ENCODE data around the gene EARS2.
"Not testable (repeated sequence)": the region's sequence is repeated elsewhere in the genome, so short reads cannot be mapped to it uniquely, and the experiment has no call there.

EARS2 gene
- total RNA-seq, result 11.9 to 54.6 (median 34.8) reads per million in 17 experiments

DNA sequence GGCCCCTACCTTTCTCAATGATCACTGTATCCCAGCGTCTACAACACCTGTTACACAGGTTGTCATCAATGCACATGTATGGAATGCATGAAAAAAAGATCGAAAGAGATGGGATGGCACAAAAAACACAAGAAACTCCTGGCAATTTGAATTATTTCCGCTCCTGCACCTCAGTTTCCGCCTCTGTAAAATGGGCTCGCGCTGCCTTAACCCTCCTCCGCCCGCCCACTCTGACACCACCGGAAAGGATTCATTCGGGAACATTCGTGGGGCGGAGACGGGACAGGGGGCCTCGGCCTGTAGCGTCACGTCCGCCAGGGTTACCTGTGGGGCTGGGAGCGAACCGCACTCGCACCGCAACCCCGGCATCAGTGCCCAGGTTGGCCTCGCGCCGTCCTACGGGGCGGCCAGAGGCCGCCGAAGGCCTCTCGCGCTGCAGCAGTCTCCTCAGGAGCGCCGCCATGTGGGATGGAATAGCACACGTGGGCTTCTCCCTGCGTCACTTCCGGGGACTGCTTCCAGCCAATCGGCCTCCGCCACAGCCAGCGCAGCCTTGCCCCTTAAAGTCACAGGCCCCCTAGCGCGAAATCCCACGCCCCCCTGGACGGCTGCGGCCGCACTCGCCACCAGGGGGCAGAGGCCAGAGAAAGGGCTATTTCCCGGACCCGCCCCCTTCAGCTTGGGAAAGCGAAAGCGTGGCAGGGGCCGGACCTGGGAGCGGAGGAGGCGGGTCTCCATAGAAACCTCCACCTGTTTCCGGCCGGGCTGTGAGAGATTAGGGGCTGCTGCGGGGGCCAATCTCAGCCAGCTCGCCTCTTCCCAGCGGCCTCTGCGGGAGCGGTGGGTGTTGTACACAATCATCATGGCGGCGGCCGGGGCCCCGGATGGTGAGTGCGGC is at the start of gene EARS2, which contains the start of gene UBFD1:
TSS of gene EARS2 (minus strand) at position 470 of the 898 bp plus-strand sequence. CDS start at position 463, 7 bp downstream.
TSS of gene UBFD1 (plus strand) at position 847 of the 898 bp plus-strand sequence. CDS start at position 863, 16 bp downstream.
- DNase-seq, result peak; percentile 98 to 99 (median 99)

DNA sequence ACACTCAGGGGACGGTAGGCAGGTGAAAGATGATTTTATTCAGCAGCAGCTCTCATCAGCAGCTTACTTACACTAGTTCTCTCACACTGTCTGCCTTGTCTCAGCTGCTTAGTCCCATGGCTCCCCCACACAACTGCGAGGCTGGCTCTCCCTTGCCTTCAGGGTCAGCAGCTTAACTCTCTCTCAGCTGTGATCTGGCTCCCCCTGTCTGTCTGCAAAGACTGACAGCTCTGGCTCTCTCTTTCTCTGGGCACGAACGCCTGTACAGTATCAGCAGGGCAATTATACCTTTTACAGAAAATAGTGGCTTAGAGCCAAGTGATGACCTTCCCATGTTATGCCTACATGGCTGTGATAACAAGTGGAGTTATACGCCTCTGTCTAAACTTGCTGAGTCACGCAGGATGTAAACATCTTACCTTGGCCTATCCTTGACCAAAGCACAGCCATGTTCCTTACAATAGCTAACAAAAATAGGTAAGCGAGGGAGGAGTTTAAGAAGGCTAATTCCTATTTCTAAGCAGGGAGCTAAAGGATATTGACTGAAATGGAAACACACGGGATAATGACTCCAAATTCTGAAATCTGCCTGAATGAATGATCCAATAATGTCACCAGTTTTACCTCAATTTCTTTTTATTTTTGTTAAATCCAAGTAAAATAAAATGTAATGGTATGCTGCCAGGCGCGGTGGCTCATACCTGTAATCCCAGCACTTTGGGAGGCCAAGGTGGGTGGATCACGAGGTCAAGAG is 40.0 kb upstream of the EARS2 start:
- peak in 3 of 4 experiments; percentile 11 to 35 (median 29) for DNase-seq

- peak; percentile 95 to 97 (median 97) for DNase-seq
These were observed 39.0 kb upstream of the EARS2 start, which contains the start of gene NDUFAB1 for GRCh38 chr16:23595951-23596720. TSS of gene NDUFAB1 (minus strand) at chr16:23596316. CDS start at chr16:23596290, 26 bp downstream.

- peak in 3 of 4 experiments; percentile 8 to 15 (median 11) for DNase-seq
These were observed 38.2 kb upstream of the EARS2 start for GRCh38 chr16:23595246-23595950.

DNA sequence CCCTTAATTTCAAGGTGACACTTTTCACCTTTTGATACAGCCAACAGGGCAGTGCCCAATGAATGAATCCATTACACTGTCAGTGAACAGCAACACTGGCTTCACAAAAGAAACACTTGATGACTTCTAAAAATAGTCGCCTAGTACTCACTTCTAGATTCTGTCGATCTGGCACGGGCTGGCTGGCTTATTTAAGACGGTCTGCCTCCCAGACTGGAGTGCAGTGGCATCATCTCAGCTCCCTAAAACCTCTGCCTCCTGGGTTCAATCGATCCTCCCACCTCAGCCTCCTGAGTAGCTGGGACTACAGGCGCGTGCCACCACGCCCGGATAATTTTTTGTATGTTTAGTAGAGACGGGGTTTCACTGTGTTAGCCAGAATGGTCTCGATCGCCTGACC is 37.0 kb upstream of the EARS2 start:
- DNase-seq, result no peak

DNA sequence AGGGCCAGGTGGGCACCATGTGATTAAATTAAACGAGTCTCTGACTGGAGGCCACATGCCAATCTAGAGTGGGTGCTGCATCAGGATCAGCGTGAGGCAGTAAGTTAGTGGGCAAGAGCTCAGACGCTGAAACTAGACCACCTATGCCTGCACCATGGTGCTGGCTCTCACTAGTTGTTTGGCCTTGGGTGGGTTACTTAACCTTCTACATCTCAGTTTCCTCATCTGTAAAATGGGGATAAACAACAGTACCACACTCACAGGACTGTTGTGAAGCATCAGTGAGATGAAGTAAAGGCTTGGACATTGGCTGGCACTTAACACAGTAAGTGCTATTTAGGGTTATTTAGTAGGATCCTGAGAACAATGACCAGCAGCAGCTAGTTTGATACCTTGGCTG is 33.0 kb upstream of the EARS2 start:
- DNase-seq, result no peak

DNA sequence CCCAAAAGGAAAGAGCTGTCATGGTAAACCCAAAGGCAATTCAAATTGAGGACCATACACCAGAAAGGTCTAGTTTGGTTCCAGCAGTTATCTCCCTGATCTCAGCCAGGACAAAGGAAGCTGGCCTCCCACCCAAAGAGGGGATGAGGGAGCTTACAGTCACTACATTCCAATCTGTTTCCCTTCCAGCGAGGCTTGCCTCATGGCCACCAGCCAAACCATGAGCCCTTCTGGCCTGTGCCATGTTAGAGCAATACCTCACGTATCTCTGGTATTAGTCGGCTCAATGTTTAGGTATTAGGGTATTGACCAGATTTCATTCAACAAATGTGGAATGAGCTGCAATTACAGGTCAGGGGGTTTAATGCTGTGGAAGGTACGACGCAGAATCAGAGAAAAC is 30.6 kb upstream of the EARS2 start:
- no peak for DNase-seq

GRCh38 chr16:23584186-23585076 is 27.3 kb upstream of the EARS2 start:
- DNase-seq, result no peak

- not testable (repeated sequence) for DNase-seq
These were observed 26.1 kb upstream of the EARS2 start for GRCh38 chr16:23583271-23583670.

DNA sequence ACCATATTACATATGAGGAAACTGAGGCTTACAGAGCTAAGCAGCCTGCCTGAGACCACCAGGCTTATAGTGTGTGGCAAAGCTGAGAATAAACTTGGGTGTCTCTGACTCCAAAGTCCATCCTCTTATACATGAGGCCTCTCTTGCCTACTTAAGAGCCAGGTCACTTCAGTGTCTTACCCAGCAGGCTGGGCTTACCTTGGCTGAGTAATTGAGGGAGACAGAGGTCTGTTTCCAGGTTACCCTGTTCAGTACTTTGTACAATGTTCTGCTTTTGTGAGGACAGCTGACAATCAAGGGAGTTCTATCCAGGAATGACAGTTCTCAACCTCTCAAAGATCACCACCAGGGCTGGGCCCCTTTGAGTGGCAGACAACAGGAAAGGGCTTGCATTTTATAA is 24.6 kb upstream of the EARS2 start:
- no peak for DNase-seq

DNA sequence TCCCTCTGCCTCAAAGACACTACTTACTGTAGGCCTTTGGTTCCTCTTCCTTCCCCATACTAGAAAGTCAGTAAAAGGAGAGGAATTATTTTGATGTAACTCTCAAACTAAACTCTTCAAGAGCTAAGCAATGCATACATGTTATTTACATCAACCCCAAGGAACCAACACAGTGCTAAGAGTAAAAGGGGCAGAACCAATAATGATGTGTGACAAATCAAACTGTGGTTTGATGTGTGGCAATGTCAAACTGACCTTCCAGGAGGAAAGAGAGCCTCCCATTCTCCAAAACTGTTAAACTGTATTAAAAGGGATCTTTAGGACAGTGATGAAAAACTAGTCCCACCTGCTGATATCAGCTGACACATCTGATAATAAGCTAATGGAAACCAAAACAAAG is 23.2 kb upstream of the EARS2 start:
- DNase-seq, result no peak

DNA sequence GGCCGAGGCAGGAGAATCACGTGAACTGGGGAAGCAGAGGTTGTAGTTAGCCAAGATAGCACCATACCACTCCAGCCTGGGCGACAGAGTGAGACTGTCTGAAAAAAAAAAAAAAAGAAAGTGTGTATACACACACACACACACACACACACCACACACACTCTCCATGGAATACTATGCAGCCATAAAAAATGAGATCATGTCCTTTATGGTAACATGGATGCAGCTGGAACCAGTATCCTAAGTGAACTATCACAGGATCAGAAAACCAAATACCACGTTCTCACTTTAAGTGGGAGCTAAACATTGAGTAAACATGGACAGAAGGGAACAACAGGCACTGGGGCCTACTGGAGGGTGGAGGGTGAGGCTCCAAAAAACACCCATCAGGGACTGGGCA is 22.2 kb upstream of the EARS2 start:
- DNase-seq, result no peak

DNA sequence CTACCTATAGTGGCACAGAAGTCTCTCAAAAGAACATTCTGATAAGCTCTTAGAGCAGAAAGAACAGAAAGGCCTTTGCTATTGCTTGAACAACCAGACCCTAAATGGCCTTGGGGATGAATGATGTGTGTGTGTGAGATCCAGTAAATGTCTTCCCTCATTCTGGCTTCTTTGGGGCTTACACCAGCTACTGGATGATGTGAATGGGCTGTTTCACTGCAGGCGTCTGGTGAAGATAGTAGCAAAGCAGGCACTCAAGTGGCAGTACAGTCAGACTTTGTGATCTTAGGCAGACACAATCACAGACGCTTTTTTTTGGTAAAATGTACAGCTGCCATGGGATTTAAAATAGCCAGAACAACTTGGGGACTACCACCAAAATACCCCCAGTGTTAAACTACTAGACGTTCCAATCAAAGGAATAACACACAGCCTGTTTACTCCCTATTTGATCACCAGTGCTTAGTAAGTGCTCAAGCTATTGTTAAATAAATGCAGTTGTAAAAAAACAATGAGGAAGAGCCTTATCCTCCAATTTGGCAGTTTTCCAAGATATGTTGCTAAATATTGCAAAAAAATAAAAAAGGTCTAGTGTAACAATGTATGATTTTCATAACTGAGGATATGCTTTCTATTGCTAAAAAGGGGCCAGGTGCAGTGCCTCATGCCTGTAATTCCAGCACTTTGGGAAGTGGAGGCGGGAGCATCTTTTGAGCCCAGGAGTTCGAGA is 21.1 kb upstream of the EARS2 start:
- peak in 2 of 4 experiments; percentile 65 to 80 for DNase-seq

DNA sequence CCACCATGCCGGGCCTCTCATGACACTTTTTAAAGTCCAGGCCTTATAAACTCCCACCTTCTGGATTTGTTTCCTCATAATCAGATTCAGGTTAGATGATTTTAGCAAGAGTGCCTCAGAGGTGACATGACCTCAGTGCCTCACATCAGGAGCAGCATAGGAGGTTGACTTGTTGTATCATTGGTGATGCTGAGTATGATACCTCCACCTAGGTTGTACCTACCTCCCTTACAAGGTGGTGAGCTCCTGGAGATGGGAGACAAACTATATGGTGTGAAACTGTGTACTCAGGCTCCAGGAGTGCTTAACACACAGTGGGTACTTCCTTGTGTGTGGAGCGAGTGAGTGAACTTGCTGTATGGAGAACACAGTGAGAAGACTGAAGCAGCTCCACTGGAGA is 20.3 kb upstream of the EARS2 start:
- no peak for DNase-seq

DNA sequence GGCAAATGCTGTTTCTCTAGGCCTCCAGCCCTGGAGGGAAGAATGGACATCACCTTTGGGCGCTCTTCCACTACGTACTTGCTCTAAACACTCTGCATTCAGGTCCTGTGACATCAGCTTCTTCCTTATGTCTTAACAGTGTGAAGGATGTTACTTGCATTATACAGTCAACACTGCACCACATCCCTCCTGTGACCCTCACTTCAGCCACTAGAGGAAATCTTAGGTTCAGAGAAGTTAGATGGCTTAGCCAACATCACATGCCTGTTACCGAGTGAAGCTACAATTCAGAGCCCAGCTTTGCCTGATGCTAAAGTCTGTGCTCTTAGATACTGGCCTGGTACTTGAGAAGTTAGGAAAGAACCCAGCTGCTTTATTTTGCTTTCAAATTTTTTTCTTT is 18.7 kb upstream of the EARS2 start:
- DNase-seq, result no peak

GRCh38 chr16:23573817-23574216 is 16.7 kb upstream of the EARS2 start:
- no peak for DNase-seq

- DNase-seq, result no peak
These were observed 15.2 kb upstream of the EARS2 start for GRCh38 chr16:23572394-23572793.

DNA sequence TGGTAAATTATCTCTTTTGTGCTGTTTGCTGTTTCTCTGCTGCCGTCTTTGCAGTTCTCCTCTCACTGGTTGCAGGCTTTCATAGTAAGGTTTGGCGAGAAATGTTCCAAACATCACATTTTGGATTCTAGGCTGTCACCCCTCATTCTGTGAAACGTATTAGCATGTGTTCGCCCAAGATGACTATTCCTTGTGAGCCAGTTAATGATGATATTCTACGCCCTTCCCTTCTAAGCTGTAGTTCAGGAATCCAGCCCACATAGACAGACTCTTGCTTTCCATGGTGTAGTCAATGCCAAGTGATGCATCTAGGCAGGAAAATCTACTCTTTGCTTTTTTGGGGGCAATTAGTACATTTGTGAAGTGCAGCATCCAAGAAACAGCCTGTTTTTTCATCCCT is 14.7 kb upstream of the EARS2 start:
- DNase-seq, result no peak

- peak; percentile 55 to 82 (median 80) for DNase-seq
These were observed 14.0 kb upstream of the EARS2 start for GRCh38 chr16:23570992-23571632.
